K562 (cell line): ENCODE measurements around the gene HES4. TPM values are rescaled to one million over a fixed set of nuclear protein-coding genes. Genes with fewer than 3 reads are reported as not detected.
A peak's percentile ranks its signal among the peaks of the same experiment; 100 is the strongest.

ENCODE experiments used
- BACH1 ChIP-seq: fragments of 200-800 bp; sonication (Bioruptor generic); IDR thresholded peaks from 2 replicates; pipeline ENCODE4 v1.6.1; 2016; ENCODE audit warnings: missing genetic modification characterization, missing compliant biosample characterization
- BCOR ChIP-seq: fragments of 450-650 bp; IDR thresholded peaks from 2 replicates; pipeline ENCODE4 v1.6.1; 2016
- CBX1 ChIP-seq: sonication (generic); IDR thresholded peaks from 2 replicates; pipeline ENCODE4 v1.6.1; 2016; ENCODE audit warnings: antibody characterized with exemption, low read depth, mild to moderate bottlenecking
- COPS2 ChIP-seq: fragments of 450-650 bp; conservative IDR thresholded peaks from 2 replicates; pipeline ENCODE4 v1.6.1; 2016; ENCODE audit warnings: mild to moderate bottlenecking, moderate library complexity
- NR2F6 ChIP-seq: fragments of 450-650 bp; formaldehyde crosslinking; IDR thresholded peaks from 2 replicates; pipeline ENCODE4 v1.4.0; 2020; ENCODE audit warnings: mild to moderate bottlenecking
- PTBP1 ChIP-seq: fragments of 200-400 bp; formaldehyde crosslinking; IDR thresholded peaks from 2 replicates; pipeline ENCODE4 v1.6.1; 2017; ENCODE audit warnings: low read depth, low read length
- RBM17 ChIP-seq: fragments of 200-400 bp; formaldehyde crosslinking; IDR thresholded peaks from 2 replicates; pipeline ENCODE4 v1.6.1; 2017; ENCODE audit warnings: low read depth, mild to moderate bottlenecking, low read length, borderline replicate concordance
- RBM25 ChIP-seq: fragments of 200-400 bp; formaldehyde crosslinking; IDR thresholded peaks from 2 replicates; pipeline ENCODE4 v1.6.1; 2018; ENCODE audit warnings: low read length, low read depth, moderate library complexity; ENCODE audit not compliant: severe bottlenecking
- TOE1 ChIP-seq, 2 experiments: fragments of 450-650 bp in 1 of 2; sonication (generic) in 1 of 2; formaldehyde crosslinking in 1 of 2; IDR thresholded peaks; 2 replicates each; pipeline versions ENCODE4 v1.7.1 to v1.8.0; 2016 to 2022; ENCODE audit warnings: borderline replicate concordance in 2 of 2, mild to moderate bottlenecking in 2 of 2, antibody characterized with exemption in 1 of 2, inconsistent platforms in 1 of 2, low read depth in 1 of 2, missing genetic modification reagents in 1 of 2, moderate library complexity in 1 of 2
- ZFP36 ChIP-seq: fragments of 150-350 bp; IDR thresholded peaks from 2 replicates; pipeline ENCODE4 v1.6.1; 2018; ENCODE audit warnings: low read length, low read depth; ENCODE audit not compliant: partially characterized antibody
- ZFX ChIP-seq: sonication (generic); formaldehyde crosslinking; IDR thresholded peaks from 2 replicates; pipeline ENCODE4 v1.8.0; 2022; ENCODE audit warnings: mild to moderate bottlenecking, missing genetic modification reagents, moderate library complexity
- polyA plus RNA-seq, 8 experiments: library from polyadenylated mRNA; depleted of rRNA in 4 of 8; stranded (reverse) in 5 of 8; unstranded in 3 of 8; fragments of >200 nt; fragmentation: Nextera tagmentation in 2 of 8; fragmentation: Illumina TruSeq in 1 of 8; extraction: Ambion mirVana in 2 of 8; extraction: Trizol in 1 of 8; gene quantifications; 2 replicates each; pipeline versions ENCODE4 v1.2.1 to v1.2.3, GENCODE V29; 2011 to 2014; ENCODE audit warnings: inconsistent platforms in 1 of 8, missing spikeins in 1 of 8
- total RNA-seq, 7 experiments: library from RNA; depleted of rRNA in 6 of 7; stranded (reverse); fragments of >200 nt in 6 of 7; fragmentation: Illumina TruSeq in 2 of 7; extraction: Trizol in 2 of 7; gene quantifications; 2 replicates each; pipeline versions ENCODE4 v1.2.1 to v1.2.3, GENCODE V29; 2011 to 2021; ENCODE audit warnings: low replicate concordance in 1 of 7
- TF ChIP-seq, protein P1 (sequence below): fragments of 250-450 bp; sonication (Bioruptor Pico); IDR thresholded peaks from 2 replicates; pipeline ENCODE4 v1.5.0; 2022; ENCODE audit warnings: mild to moderate bottlenecking
- TF ChIP-seq, protein P2 (sequence below), 2 experiments: IDR thresholded peaks in 1 of 2; conservative IDR thresholded peaks in 1 of 2; 2 replicates each; pipeline ENCODE4 v1.6.1; 2016; ENCODE audit warnings: low read depth in 2 of 2, mild to moderate bottlenecking in 1 of 2, missing compliant biosample characterization in 1 of 2, missing genetic modification characterization in 1 of 2, moderate library complexity in 1 of 2
- TF ChIP-seq, protein P3 (sequence below): fragments of 450-650 bp; formaldehyde crosslinking; IDR thresholded peaks from 2 replicates; pipeline ENCODE4 v1.4.0; 2020; ENCODE audit warnings: mild to moderate bottlenecking, moderate library complexity
- TF ChIP-seq, protein P4 (sequence below): sonication (generic); formaldehyde crosslinking; IDR thresholded peaks from 2 replicates; pipeline ENCODE4 v1.8.0; 2022; ENCODE audit warnings: mild to moderate bottlenecking, missing genetic modification reagents

Gene HES4
- total and polyA plus RNA-seq, 9 of the 15 experiments (the other 6 are each of a cell fraction or from before 2014, with no cell fraction given): 0.21 to 43.7 (median 5.3) TPM; not detected in 2

DNA sequence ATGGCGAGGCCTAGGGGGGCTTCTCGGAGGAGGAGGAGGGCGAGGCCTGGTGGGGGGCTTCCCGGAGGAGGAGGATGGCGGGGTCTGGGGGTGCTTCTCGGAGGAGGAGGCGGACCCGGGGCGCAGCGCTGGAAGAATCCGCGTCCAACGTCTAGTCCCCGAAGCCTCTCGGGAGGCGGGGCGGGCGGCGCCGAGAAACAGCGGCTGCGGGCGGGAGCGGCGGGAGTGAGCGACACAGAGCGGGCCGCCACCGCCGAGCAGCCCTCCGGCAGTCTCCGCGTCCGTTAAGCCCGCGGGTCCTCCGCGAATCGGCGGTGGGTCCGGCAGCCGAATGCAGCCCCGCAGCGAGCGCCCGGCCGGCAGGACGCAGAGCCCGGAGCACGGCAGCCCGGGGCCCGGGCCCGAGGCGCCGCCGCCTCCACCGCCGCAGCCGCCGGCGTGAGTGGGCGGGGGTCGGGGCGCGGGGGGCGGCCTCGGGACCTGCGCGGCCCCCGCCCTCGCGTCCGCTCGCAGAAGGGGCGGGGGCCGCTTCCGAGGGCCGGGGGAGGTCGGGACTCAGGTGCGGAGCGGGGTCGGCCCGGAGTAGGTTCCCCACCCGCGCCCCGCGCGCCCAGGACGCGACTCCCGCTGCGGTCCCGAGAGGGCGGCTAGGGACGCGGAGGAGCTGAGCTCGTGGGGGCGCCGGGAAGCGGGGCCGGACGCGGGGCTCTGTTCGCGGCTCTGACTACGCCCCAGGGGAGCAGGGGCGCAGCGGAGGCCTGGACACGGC, 39.4 kb downstream of the HES4 start, which contains the start of gene KLHL17 (continued):
- TF ChIP-seq, protein P1, sequence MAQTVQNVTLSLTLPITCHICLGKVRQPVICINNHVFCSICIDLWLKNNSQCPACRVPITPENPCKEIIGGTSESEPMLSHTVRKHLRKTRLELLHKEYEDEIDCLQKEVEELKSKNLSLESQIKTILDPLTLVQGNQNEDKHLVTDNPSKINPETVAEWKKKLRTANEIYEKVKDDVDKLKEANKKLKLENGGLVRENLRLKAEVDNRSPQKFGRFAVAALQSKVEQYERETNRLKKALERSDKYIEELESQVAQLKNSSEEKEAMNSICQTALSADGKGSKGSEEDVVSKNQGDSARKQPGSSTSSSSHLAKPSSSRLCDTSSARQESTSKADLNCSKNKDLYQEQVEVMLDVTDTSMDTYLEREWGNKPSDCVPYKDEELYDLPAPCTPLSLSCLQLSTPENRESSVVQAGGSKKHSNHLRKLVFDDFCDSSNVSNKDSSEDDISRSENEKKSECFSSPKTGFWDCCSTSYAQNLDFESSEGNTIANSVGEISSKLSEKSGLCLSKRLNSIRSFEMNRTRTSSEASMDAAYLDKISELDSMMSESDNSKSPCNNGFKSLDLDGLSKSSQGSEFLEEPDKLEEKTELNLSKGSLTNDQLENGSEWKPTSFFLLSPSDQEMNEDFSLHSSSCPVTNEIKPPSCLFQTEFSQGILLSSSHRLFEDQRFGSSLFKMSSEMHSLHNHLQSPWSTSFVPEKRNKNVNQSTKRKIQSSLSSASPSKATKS (CRISPR knock-in tag): no peak
- TF ChIP-seq, protein P2, sequence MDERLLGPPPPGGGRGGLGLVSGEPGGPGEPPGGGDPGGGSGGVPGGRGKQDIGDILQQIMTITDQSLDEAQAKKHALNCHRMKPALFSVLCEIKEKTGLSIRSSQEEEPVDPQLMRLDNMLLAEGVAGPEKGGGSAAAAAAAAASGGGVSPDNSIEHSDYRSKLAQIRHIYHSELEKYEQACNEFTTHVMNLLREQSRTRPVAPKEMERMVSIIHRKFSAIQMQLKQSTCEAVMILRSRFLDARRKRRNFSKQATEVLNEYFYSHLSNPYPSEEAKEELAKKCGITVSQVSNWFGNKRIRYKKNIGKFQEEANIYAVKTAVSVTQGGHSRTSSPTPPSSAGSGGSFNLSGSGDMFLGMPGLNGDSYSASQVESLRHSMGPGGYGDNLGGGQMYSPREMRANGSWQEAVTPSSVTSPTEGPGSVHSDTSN (CRISPR knock-in tag; IDR thresholded peaks at IDR 0.05; ENCODE audit: low read depth): 0 out of 2 replicates have a peak, but pooled peaks have one; percentile 23
- TF ChIP-seq, protein P2 (tag; conservative IDR thresholded peaks at IDR 0.05; ENCODE audit: low read depth): no peak
- TF ChIP-seq ZFP36 (peak; percentile 99), NR2F6 (no peak), BACH1 (tag) (no peak), CBX1 (0 out of 2 replicates have a peak, but pooled peaks have one; percentile 49), COPS2 (no peak), BCOR (peak; percentile 85), PTBP1 (peak; percentile 95), ZFX (CRISPR knock-in tag) (peak; percentile 42), TOE1 (IDR thresholded peaks at IDR 0.05; ENCODE audit: borderline replicate concordance) (peak; percentile 67), TOE1 (CRISPR knock-in tag; IDR thresholded peaks at IDR 0.05; ENCODE audit: borderline replicate concordance, low read depth) (no peak), RBM17 (no peak), RBM25 (peak; percentile 100)
- TF ChIP-seq, protein P3, sequence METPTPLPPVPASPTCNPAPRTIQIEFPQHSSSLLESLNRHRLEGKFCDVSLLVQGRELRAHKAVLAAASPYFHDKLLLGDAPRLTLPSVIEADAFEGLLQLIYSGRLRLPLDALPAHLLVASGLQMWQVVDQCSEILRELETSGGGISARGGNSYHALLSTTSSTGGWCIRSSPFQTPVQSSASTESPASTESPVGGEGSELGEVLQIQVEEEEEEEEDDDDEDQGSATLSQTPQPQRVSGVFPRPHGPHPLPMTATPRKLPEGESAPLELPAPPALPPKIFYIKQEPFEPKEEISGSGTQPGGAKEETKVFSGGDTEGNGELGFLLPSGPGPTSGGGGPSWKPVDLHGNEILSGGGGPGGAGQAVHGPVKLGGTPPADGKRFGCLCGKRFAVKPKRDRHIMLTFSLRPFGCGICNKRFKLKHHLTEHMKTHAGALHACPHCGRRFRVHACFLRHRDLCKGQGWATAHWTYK (CRISPR knock-in tag): peak; percentile 42; the same call in 1 of the 2 replicates
- TF ChIP-seq, protein P4, sequence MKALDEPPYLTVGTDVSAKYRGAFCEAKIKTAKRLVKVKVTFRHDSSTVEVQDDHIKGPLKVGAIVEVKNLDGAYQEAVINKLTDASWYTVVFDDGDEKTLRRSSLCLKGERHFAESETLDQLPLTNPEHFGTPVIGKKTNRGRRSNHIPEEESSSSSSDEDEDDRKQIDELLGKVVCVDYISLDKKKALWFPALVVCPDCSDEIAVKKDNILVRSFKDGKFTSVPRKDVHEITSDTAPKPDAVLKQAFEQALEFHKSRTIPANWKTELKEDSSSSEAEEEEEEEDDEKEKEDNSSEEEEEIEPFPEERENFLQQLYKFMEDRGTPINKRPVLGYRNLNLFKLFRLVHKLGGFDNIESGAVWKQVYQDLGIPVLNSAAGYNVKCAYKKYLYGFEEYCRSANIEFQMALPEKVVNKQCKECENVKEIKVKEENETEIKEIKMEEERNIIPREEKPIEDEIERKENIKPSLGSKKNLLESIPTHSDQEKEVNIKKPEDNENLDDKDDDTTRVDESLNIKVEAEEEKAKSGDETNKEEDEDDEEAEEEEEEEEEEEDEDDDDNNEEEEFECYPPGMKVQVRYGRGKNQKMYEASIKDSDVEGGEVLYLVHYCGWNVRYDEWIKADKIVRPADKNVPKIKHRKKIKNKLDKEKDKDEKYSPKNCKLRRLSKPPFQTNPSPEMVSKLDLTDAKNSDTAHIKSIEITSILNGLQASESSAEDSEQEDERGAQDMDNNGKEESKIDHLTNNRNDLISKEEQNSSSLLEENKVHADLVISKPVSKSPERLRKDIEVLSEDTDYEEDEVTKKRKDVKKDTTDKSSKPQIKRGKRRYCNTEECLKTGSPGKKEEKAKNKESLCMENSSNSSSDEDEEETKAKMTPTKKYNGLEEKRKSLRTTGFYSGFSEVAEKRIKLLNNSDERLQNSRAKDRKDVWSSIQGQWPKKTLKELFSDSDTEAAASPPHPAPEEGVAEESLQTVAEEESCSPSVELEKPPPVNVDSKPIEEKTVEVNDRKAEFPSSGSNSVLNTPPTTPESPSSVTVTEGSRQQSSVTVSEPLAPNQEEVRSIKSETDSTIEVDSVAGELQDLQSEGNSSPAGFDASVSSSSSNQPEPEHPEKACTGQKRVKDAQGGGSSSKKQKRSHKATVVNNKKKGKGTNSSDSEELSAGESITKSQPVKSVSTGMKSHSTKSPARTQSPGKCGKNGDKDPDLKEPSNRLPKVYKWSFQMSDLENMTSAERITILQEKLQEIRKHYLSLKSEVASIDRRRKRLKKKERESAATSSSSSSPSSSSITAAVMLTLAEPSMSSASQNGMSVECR (CRISPR knock-in tag): peak; percentile 51; the same call in 1 of the 2 replicates
